C4-2B (cell line): ENCODE results near the gene WDR72.
A peak's percentile ranks its signal among the peaks of the same experiment; 100 is the strongest.

ENCODE experiments used
- H3K27ac ChIP-seq: fragments of 450-650 bp; 2 replicates; pipeline ENCODE4 v1.5.1; 2017
- ZFX ChIP-seq: fragments of 450-650 bp; IDR thresholded peaks from 2 replicates; pipeline ENCODE4 v1.6.1; 2017
- TF ChIP-seq, protein P1 (sequence below): fragments of 450-650 bp; conservative IDR thresholded peaks from 2 replicates; pipeline ENCODE4 v1.5.1; 2017; ENCODE audit warnings: mild to moderate bottlenecking

The WDR72 gene

DNA sequence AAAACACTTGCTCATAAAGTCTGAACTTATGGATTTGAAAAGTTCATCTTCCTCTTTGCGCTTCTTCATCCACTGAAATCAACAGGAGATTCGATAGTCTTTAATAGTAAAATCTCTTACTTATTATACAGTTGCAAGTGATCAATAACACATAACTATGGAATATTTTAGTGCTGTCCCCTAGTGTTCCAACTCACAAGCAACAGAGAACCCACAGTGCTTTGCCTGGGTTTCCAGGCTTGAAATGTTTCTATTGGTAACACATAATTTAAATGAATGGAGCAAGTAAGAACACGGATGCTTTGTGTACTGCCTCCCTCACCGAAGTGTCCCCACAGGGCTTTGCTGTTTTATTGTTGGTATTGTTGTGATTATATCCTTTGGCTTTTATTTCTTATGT lies 93.5 kb downstream of the WDR72 start:
- no peak overlapping the region for H3K27ac ChIP-seq
- no peak for TF ChIP-seq ZFX
- TF ChIP-seq, protein P1, sequence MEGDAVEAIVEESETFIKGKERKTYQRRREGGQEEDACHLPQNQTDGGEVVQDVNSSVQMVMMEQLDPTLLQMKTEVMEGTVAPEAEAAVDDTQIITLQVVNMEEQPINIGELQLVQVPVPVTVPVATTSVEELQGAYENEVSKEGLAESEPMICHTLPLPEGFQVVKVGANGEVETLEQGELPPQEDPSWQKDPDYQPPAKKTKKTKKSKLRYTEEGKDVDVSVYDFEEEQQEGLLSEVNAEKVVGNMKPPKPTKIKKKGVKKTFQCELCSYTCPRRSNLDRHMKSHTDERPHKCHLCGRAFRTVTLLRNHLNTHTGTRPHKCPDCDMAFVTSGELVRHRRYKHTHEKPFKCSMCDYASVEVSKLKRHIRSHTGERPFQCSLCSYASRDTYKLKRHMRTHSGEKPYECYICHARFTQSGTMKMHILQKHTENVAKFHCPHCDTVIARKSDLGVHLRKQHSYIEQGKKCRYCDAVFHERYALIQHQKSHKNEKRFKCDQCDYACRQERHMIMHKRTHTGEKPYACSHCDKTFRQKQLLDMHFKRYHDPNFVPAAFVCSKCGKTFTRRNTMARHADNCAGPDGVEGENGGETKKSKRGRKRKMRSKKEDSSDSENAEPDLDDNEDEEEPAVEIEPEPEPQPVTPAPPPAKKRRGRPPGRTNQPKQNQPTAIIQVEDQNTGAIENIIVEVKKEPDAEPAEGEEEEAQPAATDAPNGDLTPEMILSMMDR = peak; percentile 59

DNA sequence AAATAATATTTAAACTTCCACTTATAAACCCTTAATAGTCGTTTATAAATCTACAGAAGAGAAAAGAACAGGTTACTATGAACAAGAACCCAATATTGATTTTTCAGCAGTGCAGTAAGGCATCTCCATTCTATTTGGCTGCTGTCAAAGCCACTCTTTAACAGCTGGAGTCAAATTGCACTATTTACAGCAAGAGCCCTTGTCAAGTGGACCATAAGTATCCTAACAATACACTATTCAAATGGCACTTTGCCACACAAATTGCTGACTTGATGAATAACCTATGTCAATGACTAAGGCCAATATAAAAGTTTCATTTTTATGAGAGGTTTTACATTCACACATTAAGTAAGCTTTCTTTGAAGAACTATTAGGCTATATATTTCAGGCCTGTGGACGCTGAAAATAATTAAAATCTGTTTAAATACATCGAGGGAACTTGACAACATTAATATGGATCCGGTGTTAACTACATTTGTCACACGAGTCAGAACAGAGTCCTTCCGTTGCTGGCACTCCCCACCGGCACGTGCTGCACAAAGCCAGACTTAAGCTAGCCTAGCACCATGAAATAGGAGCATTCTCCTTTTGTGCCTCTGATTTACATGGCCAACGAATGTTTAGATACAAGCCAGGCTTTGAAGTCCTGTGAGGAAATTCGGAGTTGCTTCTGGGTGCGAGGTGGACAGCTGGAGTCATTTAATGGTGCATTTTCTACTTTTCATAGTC lies 100.5 kb downstream of the WDR72 start:
- TF ChIP-seq, protein P1 = no peak
- no peak for TF ChIP-seq ZFX

DNA sequence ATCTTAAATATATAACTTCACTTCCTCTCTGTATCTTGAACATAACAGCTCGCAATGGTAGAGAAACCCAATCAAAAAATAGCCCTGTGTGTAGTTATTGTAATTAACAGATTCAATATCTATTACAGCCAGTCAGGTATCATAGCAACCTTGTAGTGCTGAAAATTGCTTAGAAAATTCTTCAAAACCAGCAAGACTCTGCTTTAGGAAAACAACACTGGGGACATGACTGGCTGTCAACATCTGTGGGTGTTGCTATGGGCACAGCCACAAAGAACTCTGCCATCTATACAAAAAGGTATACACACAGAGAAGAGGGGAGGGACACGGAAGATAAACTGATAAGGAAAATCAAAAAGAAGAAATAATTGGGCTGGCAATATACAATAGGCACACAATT lies 101.2 kb downstream of the WDR72 start:
- no peak overlapping the region for H3K27ac ChIP-seq
- TF ChIP-seq, protein P1 = no peak
- TF ChIP-seq ZFX = no peak

More for the DNA sequence above, 100.5 kb downstream of the WDR72 start:
- no peak overlapping the region for H3K27ac ChIP-seq

DNA sequence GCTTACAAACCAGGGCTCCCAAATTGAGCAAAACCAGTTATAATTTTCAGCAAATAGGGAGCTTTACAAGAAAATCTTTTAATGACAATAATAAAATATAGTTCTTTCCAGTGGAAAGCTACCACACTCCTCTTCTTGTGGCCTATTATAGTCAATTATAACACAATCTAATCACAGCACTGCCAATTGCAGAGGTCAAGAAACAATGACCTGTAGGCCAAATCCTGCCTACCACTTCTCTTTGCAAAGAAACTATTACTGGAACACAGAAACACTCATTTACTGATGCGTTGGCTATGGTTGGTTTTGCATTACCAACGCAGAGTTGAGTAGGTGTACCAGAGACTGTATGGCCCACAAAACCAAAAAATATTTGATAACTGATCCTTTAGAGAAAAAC lies 110.5 kb downstream of the WDR72 start:
- no peak overlapping the region for H3K27ac ChIP-seq
- no peak for TF ChIP-seq ZFX
- TF ChIP-seq, protein P1 = no peak

DNA sequence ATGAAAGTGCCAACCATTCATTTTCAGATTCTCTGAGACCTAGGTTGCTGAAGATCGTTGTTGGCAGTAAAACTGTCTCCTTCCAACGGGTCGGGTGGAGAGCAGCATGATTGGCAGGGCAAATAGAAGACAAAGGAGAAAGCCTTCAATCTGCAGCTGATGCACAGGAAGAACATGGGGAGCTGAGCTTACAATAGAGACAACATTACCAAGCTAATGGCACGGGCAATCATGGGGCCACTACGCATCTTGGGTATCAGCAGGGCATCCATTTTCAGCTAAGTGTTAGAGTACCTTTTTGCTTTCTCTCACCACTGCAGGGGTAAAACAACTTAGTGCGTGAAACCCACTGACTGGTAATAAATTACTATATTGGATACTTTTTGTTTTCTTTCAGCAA lies 114.8 kb downstream of the WDR72 start:
- H3K27ac ChIP-seq = no peak overlapping the region
- TF ChIP-seq, protein P1 = no peak
- TF ChIP-seq ZFX = no peak

DNA sequence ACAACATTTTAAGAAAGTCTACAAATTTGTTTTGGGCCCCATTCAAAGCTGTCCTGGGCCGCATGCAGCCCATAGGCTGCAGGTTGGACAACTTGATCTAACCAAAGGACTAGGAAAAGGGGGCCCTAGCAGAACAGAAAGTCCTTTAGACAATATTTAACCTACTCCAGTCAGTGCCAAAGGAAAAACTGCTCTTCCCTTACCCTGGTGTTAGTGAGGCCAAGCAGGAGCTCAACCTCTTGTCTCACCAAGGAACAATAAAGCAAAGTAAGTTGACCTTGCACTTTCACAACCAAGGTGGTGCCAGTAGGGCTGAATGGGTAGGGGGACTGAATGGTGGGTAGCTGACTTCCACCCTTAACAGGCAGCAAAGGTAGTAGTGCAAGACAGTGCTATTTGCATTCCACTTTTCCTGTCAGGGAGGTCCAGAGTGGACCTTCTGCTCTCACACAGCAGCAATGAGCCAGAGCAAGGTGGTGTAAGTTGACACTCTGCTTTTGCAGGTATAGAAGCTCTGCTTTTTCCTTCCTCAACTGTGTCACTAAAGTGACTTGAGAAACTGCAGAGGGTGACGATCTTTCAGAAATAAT lies 124.9 kb downstream of the WDR72 start:
- TF ChIP-seq ZFX = no peak
- TF ChIP-seq, protein P1 = no peak
- no peak overlapping the region for H3K27ac ChIP-seq

DNA sequence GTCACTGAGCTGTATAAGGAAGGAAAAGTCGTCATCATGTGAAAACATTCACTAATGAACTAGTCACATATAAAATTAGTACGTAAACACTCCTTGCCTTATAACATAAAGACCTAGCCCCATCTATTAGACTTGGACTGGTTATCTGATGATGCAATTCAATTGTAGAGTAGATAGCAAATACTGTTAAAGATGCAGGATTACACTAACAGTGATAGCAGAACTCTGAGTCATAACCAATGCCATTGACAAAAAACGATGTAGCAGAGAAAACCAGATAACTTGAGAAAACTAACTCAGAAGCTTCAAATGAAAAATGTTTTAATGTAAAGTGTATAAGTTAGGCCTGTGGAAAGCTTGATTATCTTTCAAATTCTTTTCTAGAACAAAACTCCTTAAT lies 132.2 kb downstream of the WDR72 start:
- H3K27ac ChIP-seq = no peak overlapping the region
- TF ChIP-seq ZFX = no peak
- TF ChIP-seq, protein P1 = no peak
